ENCODE results near the gene KIAA1217. TPM values are rescaled to one million over a fixed set of nuclear protein-coding genes. Genes with fewer than 3 reads are reported as not detected.

The KIAA1217 gene
- total and polyA plus RNA-seq, 9 of the 15 experiments (the other 6 are each of a cell fraction or from before 2014, with no cell fraction given) = 0.04 TPM; not detected in 8

- BruUV-seq (replicated peaks) = no TSS peak
- H3K4me1 ChIP-seq (replicated peaks in 1 of 2; ENCODE audit: control insufficient read depth in 2 of 2, insufficient read depth in 2 of 2, low read length in 2 of 2) = no peaks in the 10 kb centered on the region
- DNase-seq (ENCODE audit: extremely low read depth in 1 of 4, low spot score in 3 of 4) (no peak), ATAC-seq (no peak), FAIRE-seq (no peak)
- H3K9me1 ChIP-seq (ENCODE audit: control insufficient read depth, insufficient read depth, low read length) = no peaks in the 10 kb centered on the region
- POLR2A ChIA-PET = no interaction called here
- H3K9ac ChIP-seq (ENCODE audit: insufficient read depth in 1 of 2, low read depth in 2 of 2, low read length in 2 of 2) = no peak overlapping the region
- CTCF ChIA-PET (ENCODE audit: low intra/inter-chr PET ratio) = no interaction called here
- H2AFZ ChIP-seq (ENCODE audit: low read depth, low read length) = no peak overlapping the region
- no peaks in the 10 kb centered on the region for H3K79me2 ChIP-seq (ENCODE audit: control insufficient read depth, insufficient read depth, low read length)
- in situ Hi-C loops (cut with MboI) = no loop called here
- no peaks in the 10 kb centered on the region for H3K36me3 ChIP-seq (ENCODE audit: control insufficient read depth, insufficient read depth, low read length)
- no peaks in the 10 kb centered on the region; a peak in 1 of 5 replicates for H3K27me3 ChIP-seq (ENCODE audit: control insufficient read depth in 2 of 2, insufficient read depth in 2 of 2, low read length in 2 of 2)
- 1% methylated on average over 4 of the region's 4 CpGs for WGBS (ENCODE audit: insufficient coverage, low coverage, missing lambda C conversion rate)
- H3K9me3 ChIP-seq (replicated peaks; ENCODE audit: control insufficient read depth, insufficient read depth, low read depth, low read length) = no peaks in the 10 kb centered on the region
- no peak overlapping the region for H3K4me3 ChIP-seq
- TF ChIP-seq KDM2B (CRISPR knock-in tag; IDR thresholded peaks at IDR 0.05) (no peak), SMAD3 (CRISPR knock-in tag; conservative IDR thresholded peaks at IDR 0.05) (no peak), KHSRP (IDR thresholded peaks at IDR 0.05) (no peak), ZNF12 (CRISPR knock-in tag; IDR thresholded peaks at IDR 0.05) (no peak), ZC3H11A (IDR thresholded peaks at IDR 0.05; ENCODE audit: low read depth, low read length) (no peak), POLR2G (IDR thresholded peaks at IDR 0.05; ENCODE audit: low read depth, low read length) (no peak), EGR1 (conservative IDR thresholded peaks at IDR 0.05) (no peak), PYGO2 (tag; IDR thresholded peaks at IDR 0.05) (no peak), GATAD2A (IDR thresholded peaks at IDR 0.05) (no peak), RBM25 (IDR thresholded peaks at IDR 0.05; ENCODE audit: low read depth, low read length, severe bottlenecking) (no peak), ZNF408 (CRISPR knock-in tag; IDR thresholded peaks at IDR 0.05; ENCODE audit: low read depth) (no peak), HNRNPUL1 (IDR thresholded peaks at IDR 0.05; ENCODE audit: low read length) (no peak), GMEB1 (CRISPR knock-in tag; IDR thresholded peaks at IDR 0.05) (no peak), RBFOX2 (IDR thresholded peaks at IDR 0.05; ENCODE audit: low read depth, low read length) (no peak), HBP1 (CRISPR knock-in tag; IDR thresholded peaks at IDR 0.05) (no peak), ZKSCAN1 (IDR thresholded peaks at IDR 0.05; ENCODE audit: low read depth, low read length) (no peak), TFE3 (CRISPR knock-in tag; IDR thresholded peaks at IDR 0.05) (no peak)
- no peaks in the 10 kb centered on the region for H4K20me1 ChIP-seq (replicated peaks; ENCODE audit: control insufficient read depth, insufficient read depth, low read length)
- H3K4me2 ChIP-seq (ENCODE audit: insufficient read depth, low read length) = no peak overlapping the region
- intact Hi-C loops (cut with micrococcal nuclease) = no loop called here
- no peak overlapping the region for H3K27ac ChIP-seq (ENCODE audit: extremely low read depth, low read depth, low read length)
Observed at GRCh38 chr10:24306507-24306875, 97.6 kb downstream of the KIAA1217 start.
